Esophagus squamous epithelium (tissue), 5 donors: ENCODE results near the gene CFAP299. TPM values are rescaled to one million over a fixed set of nuclear protein-coding genes. Genes with fewer than 3 reads are reported as not detected.

Source experiments
- DNase-seq: peaks from one replicate; lab custom pipeline; 2025; lab: John Stamatoyannopoulos, UW
- H3K27ac ChIP-seq, 4 donors: fragments of 200-600 bp; sonication (generic); one replicate each; pipeline ENCODE4 v1.5.1; 2016 to 2019; ENCODE audit warnings: mild to moderate bottlenecking in 1 of 4
- H3K27me3 ChIP-seq, 4 donors: fragments of 200-600 bp; sonication (generic); 1 replicate in 3 of 4; 2 replicates in 1 of 4; pipeline versions ENCODE4 v1.5.1 to v1.6.0; 2017 to 2021; ENCODE audit warnings: antibody characterized with exemption in 1 of 4
- H3K36me3 ChIP-seq, 3 donors: fragments of 200-600 bp; sonication (generic); one replicate each; pipeline ENCODE4 v1.5.1; 2016 to 2019
- H3K4me1 ChIP-seq, 3 donors: fragments of 200-600 bp; sonication (generic); one replicate each; pipeline ENCODE4 v1.5.1; 2017 to 2019
- H3K4me3 ChIP-seq, 4 donors: fragments of 200-600 bp; sonication (generic); 1 replicate in 3 of 4; 2 replicates in 1 of 4; pipeline ENCODE4 v1.5.1; 2016 to 2019; ENCODE audit warnings: mild to moderate bottlenecking in 2 of 4, moderate library complexity in 1 of 4
- H3K9me3 ChIP-seq, 3 donors: fragments of 200-600 bp; sonication (generic); one replicate each; pipeline ENCODE4 v1.5.1; 2016 to 2019
- CTCF ChIP-seq, 6 experiments: fragments of 450-650 bp in 4 of 6; fragments of 200-600 bp in 2 of 6; sonication (generic) in 2 of 6; IDR thresholded peaks; one replicate each; pipeline ENCODE4 v1.5.1; 2016 to 2019; ENCODE audit warnings: antibody characterized with exemption in 6 of 6, mild to moderate bottlenecking in 4 of 6, moderate library complexity in 4 of 6
- POLR2A ChIP-seq, 4 donors: fragments of 450-650 bp; IDR thresholded peaks; one replicate each; pipeline ENCODE4 v1.6.1; 2017; ENCODE audit warnings: antibody characterized with exemption in 4 of 4, mild to moderate bottlenecking in 4 of 4, moderate library complexity in 3 of 4
- WGBS, 2 donors: methylation state at CpG; one replicate each; pipeline ENCODE4 v1.1.5; 2018; 5-methylcytosine and 5-hydroxymethylcytosine counted together
- intact Hi-C: fragments of 100-400 bp; cut with DNase I; formaldehyde crosslinking; loops from one replicate; pipeline ENCODE4 v1.15.0; 2022
- total RNA-seq, 4 donors: library from RNA; depleted of rRNA; stranded (reverse); fragments of >200 nt; gene quantifications; one replicate each; pipeline ENCODE4 v1.1.0, GENCODE V29; 2016
- donor health status: DM: yes; HTN: yes; CAD: no.

CFAP299 gene
- total RNA-seq, 4 donors from 2014 or later = not detected

- H3K27me3 ChIP-seq = peaks cover 0 to 7% (median 0%) of the 10 kb centered on the region in 4 donors
- TF ChIP-seq POLR2A (IDR thresholded peaks at IDR 0.05) (no peak), CTCF (IDR thresholded peaks at IDR 0.05) (no peak)
- H3K27ac ChIP-seq = no peak overlapping the region
- no peaks in the 10 kb centered on the region for H3K9me3 ChIP-seq
- WGBS, 2 donors = 86 to 87% methylated on average over 5 of the region's 5 CpGs
- intact Hi-C loops = no loop called here
- H3K4me1 ChIP-seq = no peaks in the 10 kb centered on the region
- H3K4me3 ChIP-seq = no peak overlapping the region
- DNase-seq = no peak
- no peaks in the 10 kb centered on the region for H3K36me3 ChIP-seq
Observed at GRCh38 chr4:80295826-80296225, 39.7 kb upstream of the CFAP299 start.

- Histone ChIP-seq H3K27me3 (peaks cover 0 to 33% (median 0%) of the 10 kb centered on the region in 4 donors), H3K36me3 (no peaks in the 10 kb centered on the region), H3K4me1 (peaks cover 0 to 1% (median 0%) of the 10 kb centered on the region in 3 donors), H3K4me3 (no peak overlapping the region), H3K27ac (no peak overlapping the region), H3K9me3 (no peaks in the 10 kb centered on the region)
- no peak for DNase-seq
- intact Hi-C loops = no loop called here
- WGBS, 2 donors = 58 to 62% methylated on average over 4 of the region's 4 CpGs
- no peak for TF ChIP-seq POLR2A (IDR thresholded peaks at IDR 0.05)
- TF ChIP-seq CTCF (IDR thresholded peaks at IDR 0.05) = no peak
Observed at GRCh38 chr4:80301884-80302283, 33.6 kb upstream of the CFAP299 start.

GRCh38 chr4:80302616-80303223, 32.8 kb upstream of the CFAP299 start:
- intact Hi-C loops = no loop called here
- 80 to 84% methylated on average over 4 of the region's 26 CpGs for WGBS, 2 donors
- no peak overlapping the region for H3K4me3 ChIP-seq
- TF ChIP-seq CTCF (IDR thresholded peaks at IDR 0.05) (no peak), POLR2A (IDR thresholded peaks at IDR 0.05) (no peak)
- no peak overlapping the region for H3K27ac ChIP-seq
- H3K4me1 ChIP-seq = peaks cover 0 to 9% (median 0%) of the 10 kb centered on the region in 3 donors
- no peaks in the 10 kb centered on the region for H3K36me3 ChIP-seq
- H3K9me3 ChIP-seq = no peaks in the 10 kb centered on the region
- H3K27me3 ChIP-seq = peaks cover 0 to 33% (median 0%) of the 10 kb centered on the region in 4 donors
- no peak for DNase-seq

GRCh38 chr4:80305466-80305865, 30.1 kb upstream of the CFAP299 start:
- Histone ChIP-seq H3K9me3 (no peaks in the 10 kb centered on the region), H3K27ac (no peak overlapping the region), H3K36me3 (no peaks in the 10 kb centered on the region), H3K4me3 (no peak overlapping the region), H3K27me3 (peaks cover 0 to 46% (median 0%) of the 10 kb centered on the region in 4 donors), H3K4me1 (peaks cover 0 to 17% (median 0%) of the 10 kb centered on the region in 3 donors)
- intact Hi-C loops = no loop called here
- DNase-seq = no peak
- WGBS, 2 donors = 70 to 75% methylated on average over 3 of the region's 3 CpGs
- TF ChIP-seq CTCF (IDR thresholded peaks at IDR 0.05) (no peak), POLR2A (IDR thresholded peaks at IDR 0.05) (no peak)

- DNase-seq = no peak
- Histone ChIP-seq H3K4me1 (peaks cover 0 to 17% (median 0%) of the 10 kb centered on the region in 3 donors), H3K27me3 (peaks cover 0 to 54% (median 0%) of the 10 kb centered on the region in 4 donors), H3K4me3 (no peak overlapping the region), H3K9me3 (no peaks in the 10 kb centered on the region), H3K27ac (no peak overlapping the region), H3K36me3 (no peaks in the 10 kb centered on the region)
- WGBS, 2 donors = 49 to 60% methylated on average over 2 of the region's 2 CpGs
- TF ChIP-seq POLR2A (IDR thresholded peaks at IDR 0.05) (no peak), CTCF (IDR thresholded peaks at IDR 0.05) (no peak)
- intact Hi-C loops = no loop called here
Observed at GRCh38 chr4:80306260-80306659, 29.3 kb upstream of the CFAP299 start.
